Karpas-422 (cell line): Measurements from ENCODE around the gene TMEM239. TPM values are rescaled to one million over a fixed set of nuclear protein-coding genes. Genes with fewer than 3 reads are reported as not detected.
"Not testable (repeated sequence)": the region's sequence is repeated elsewhere in the genome, so short reads cannot be mapped to it uniquely, and the experiment has no call there.

ENCODE experiments used
- DNase-seq: peaks from one replicate; pipeline ENCODE4 v3.0.0-alpha.2; 2015
- H2AFZ ChIP-seq: fragments of 200-600 bp; sonication (generic); 2 replicates; pipeline ENCODE4 v1.6.1; 2014; ENCODE audit warnings: antibody characterized with exemption, low read length, mixed read lengths
- H3K27ac ChIP-seq: fragments of 200-600 bp; sonication (generic); 2 replicates; pipeline ENCODE4 v1.5.1; 2014; ENCODE audit warnings: mild to moderate bottlenecking, low read length, moderate library complexity
- H3K27me3 ChIP-seq: fragments of 200-600 bp; sonication (generic); 2 replicates; pipeline ENCODE4 v1.6.1; 2014; ENCODE audit warnings: low read length, mixed read lengths
- H3K36me3 ChIP-seq: fragments of 200-600 bp; sonication (generic); 2 replicates; pipeline ENCODE4 v1.6.1; 2014; ENCODE audit warnings: low read length, mixed read lengths; ENCODE audit not compliant: insufficient read depth
- H3K4me1 ChIP-seq: fragments of 200-600 bp; sonication (generic); 2 replicates; pipeline ENCODE4 v1.6.1; 2014; ENCODE audit warnings: mild to moderate bottlenecking, low read length, mixed read lengths
- H3K4me2 ChIP-seq: fragments of 200-600 bp; sonication (generic); 2 replicates; pipeline ENCODE4 v1.6.1; 2014; ENCODE audit warnings: low read length, low read depth, mild to moderate bottlenecking; ENCODE audit not compliant: poor library complexity, severe bottlenecking
- H3K4me3 ChIP-seq: fragments of 200-600 bp; sonication (generic); 2 replicates; pipeline ENCODE4 v1.5.1; 2014; ENCODE audit warnings: mild to moderate bottlenecking, antibody characterized with exemption, low read length, mixed read lengths
- H3K79me2 ChIP-seq: fragments of 200-600 bp; sonication (generic); 2 replicates; pipeline ENCODE4 v1.6.1; 2014; ENCODE audit warnings: mild to moderate bottlenecking, low read length, mixed read lengths
- H3K9ac ChIP-seq: fragments of 200-600 bp; sonication (generic); 2 replicates; pipeline ENCODE4 v1.6.0; 2014; ENCODE audit warnings: low read length
- H3K9me2 ChIP-seq: fragments of 200-600 bp; sonication (generic), shearing (Covaris generic); replicated peaks from 2 replicates; pipeline ENCODE4 v1.6.0; 2014; ENCODE audit warnings: mild to moderate bottlenecking, low read length, moderate library complexity; ENCODE audit not compliant: insufficient read depth
- H3K9me3 ChIP-seq: fragments of 300-700, 200-600 bp; sonication (generic); 2 replicates; pipeline ENCODE4 v1.6.1; 2014; ENCODE audit warnings: low read length, mixed read lengths
- H4K20me1 ChIP-seq: fragments of 200-600 bp; sonication (generic); 2 replicates; pipeline ENCODE4 v1.6.1; 2014; ENCODE audit warnings: mild to moderate bottlenecking, antibody characterized with exemption, low read length, low read depth; ENCODE audit not compliant: insufficient read depth
- total RNA-seq: library from RNA; depleted of rRNA; stranded (reverse); fragments of >200 nt; shearing (Covaris generic); gene quantifications from 2 replicates; pipeline ENCODE4 v1.2.3, GENCODE V29; 2014; ENCODE audit warnings: low replicate concordance

Gene TMEM239
- total RNA-seq, 1 experiment from 2014 or later, result not detected

DNA sequence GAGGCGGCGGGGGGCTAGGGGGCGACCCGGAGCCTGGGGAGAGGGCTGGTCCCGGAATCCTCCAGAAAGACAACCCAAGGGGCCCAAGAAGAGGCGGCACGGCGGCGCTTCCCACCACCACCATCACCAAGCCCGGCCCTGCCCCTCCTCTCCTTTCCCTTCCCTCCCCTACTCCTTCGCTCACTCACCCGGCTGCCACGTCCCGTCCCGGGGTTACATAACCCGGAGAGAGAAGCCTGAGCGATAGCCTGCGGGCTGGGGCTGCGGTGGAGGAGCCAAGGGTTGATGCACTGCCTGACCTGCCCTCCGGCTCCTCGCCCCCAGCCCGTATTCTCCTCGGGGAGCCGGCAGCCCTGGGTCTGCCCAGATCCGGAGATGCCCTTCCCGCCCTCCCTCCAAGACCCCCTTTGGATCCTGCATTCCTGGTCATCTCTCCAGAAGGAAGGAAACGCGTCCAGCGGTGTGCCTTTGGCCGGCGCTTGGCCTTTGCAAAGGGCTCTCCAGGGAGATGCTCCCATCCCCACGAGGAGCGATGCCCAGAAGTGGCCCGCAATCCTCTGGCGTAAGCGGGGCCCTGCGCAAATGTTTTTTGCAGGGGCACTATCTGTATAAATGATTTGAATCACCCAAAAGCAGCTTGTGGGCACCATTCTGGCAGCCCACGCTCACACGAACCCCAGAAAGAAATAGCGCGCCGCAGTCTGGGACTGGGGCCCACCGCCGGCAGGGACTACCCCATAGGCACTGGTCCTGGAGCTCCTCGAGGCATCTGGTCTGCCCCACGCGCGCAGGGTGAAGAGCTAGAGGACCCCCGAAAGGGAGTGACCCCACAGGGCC is 11.1 kb upstream of the TMEM239 start:
- Histone ChIP-seq H3K27me3 (no peaks in the 10 kb centered on the region), H3K9ac (no peak overlapping the region), H3K4me1 (no peaks in the 10 kb centered on the region), H3K9me2 (no peaks in the 10 kb centered on the region), H4K20me1 (no peaks in the 10 kb centered on the region), H3K9me3 (no peaks in the 10 kb centered on the region), H3K79me2 (no peaks in the 10 kb centered on the region), H3K36me3 (no peaks in the 10 kb centered on the region), H2AFZ (no peak overlapping the region), H3K4me3 (no peak overlapping the region), H3K4me2 (no peak overlapping the region), H3K27ac (no peak overlapping the region)
- no peak for DNase-seq

DNA sequence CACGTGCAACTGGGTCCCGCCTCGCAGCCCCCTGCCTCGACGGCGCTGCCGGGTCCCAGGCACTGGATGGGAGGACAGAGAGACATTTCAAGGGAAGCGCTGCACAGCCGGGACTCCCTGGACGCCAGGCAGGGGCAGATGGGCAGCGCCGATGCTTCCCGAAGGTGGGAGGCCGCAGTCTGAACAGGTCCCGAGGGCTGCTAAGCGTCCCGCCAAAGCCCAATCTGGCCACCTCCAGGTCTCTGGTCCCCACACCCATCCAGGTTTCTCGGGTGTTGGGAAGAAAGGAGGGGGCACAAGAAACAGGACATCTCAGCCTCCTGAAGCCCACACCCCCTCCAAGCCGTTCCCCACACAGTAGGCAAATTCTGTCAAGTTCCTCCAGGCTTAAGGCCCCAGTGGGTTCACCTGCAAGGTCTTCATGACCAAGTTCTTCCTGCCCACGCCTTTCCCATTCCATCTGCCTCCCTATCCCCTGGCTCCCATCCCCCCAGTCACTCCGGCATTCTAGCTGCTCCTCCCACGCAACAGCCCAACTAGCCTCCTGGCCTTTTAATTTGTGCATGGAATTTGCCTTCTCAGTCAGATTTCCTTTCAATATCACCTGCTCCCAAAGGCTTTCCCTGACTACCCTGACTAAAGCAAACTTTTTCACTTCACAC is 10.3 kb upstream of the TMEM239 start:
- Histone ChIP-seq H3K27ac (no peak overlapping the region), H3K4me1 (no peaks in the 10 kb centered on the region), H3K9ac (no peak overlapping the region), H3K36me3 (no peaks in the 10 kb centered on the region), H4K20me1 (no peaks in the 10 kb centered on the region), H3K79me2 (no peaks in the 10 kb centered on the region), H3K9me3 (no peaks in the 10 kb centered on the region), H3K9me2 (no peaks in the 10 kb centered on the region), H3K4me3 (no peak overlapping the region), H3K4me2 (no peak overlapping the region), H2AFZ (no peak overlapping the region), H3K27me3 (no peaks in the 10 kb centered on the region)
- DNase-seq, result no peak

DNA sequence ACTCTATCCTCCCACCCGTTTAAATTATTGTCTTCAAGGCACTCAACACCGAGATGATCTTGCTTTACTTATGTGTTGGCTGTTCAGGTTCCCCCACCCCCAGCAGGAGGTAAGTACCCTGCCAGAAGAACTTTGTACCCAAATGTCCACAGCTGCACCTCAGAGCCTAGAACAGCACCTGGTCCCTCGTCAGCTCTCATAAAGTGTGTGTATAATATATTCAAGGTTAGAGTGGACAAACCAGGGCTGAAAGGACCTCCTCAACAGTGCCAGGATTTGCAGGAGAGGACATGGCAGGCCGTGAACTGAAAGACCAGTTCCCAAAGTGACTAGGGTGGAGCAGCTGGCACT is 9.8 kb upstream of the TMEM239 start:
- Histone ChIP-seq H3K4me2 (no peak overlapping the region), H3K4me3 (no peak overlapping the region), H3K9ac (no peak overlapping the region), H3K27me3 (no peaks in the 10 kb centered on the region), H4K20me1 (no peaks in the 10 kb centered on the region), H3K4me1 (no peaks in the 10 kb centered on the region), H3K36me3 (no peaks in the 10 kb centered on the region), H3K9me2 (no peaks in the 10 kb centered on the region), H3K9me3 (no peaks in the 10 kb centered on the region), H3K27ac (no peak overlapping the region), H2AFZ (no peak overlapping the region), H3K79me2 (no peaks in the 10 kb centered on the region)
- DNase-seq, result no peak

DNA sequence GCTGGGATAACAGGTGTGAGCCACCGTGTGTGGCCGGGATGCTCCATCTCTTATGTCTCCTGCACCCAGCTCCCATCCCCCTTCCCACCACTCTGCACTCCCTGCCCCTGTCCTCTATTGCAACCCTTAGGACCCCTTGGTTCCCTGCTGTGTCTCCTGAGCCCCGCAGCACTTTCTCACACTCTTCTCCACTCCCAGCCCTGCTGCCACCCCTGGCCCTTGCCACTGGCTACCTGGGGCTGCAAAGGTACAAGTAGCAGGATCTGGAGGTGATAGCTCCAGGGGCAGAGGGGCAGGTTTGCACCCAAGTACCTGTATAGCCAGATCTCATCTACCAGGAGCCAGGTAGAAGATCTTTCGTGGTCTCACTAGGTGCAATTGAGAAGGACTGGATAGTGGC is 9.1 kb upstream of the TMEM239 start:
- Histone ChIP-seq H3K27ac (no peak overlapping the region), H3K79me2 (no peaks in the 10 kb centered on the region), H3K9me3 (no peaks in the 10 kb centered on the region), H3K4me1 (no peaks in the 10 kb centered on the region), H2AFZ (no peak overlapping the region), H4K20me1 (no peaks in the 10 kb centered on the region), H3K9ac (no peak overlapping the region), H3K36me3 (no peaks in the 10 kb centered on the region), H3K9me2 (no peaks in the 10 kb centered on the region), H3K27me3 (no peaks in the 10 kb centered on the region), H3K4me2 (no peak overlapping the region), H3K4me3 (no peak overlapping the region)
- DNase-seq, result no peak

DNA sequence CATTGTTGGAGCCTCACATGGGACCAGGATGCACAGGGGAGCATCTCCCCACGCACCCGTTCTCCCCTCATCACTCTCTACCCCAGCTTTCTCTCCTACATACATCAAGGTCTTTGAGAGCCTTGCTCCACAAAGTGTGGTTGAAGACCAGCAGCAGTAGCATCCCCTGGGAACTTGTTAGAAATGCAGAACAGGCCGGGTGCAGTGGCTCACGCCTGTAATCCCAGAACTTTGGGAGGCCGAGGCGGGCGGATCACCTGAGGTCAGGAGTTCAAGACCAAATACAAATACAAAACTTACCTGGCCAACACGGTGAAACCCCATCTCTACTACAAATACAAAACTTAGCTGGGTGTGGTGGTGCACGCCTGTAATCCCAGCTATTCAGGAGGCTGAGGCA is 8.2 kb upstream of the TMEM239 start:
- not testable (repeated sequence) for H4K20me1 ChIP-seq, H3K79me2 ChIP-seq, H3K9me2 ChIP-seq, H2AFZ ChIP-seq, H3K36me3 ChIP-seq, H3K9me3 ChIP-seq, H3K4me3 ChIP-seq, DNase-seq, H3K4me1 ChIP-seq, H3K27ac ChIP-seq, H3K4me2 ChIP-seq, H3K27me3 ChIP-seq, H3K9ac ChIP-seq

DNA sequence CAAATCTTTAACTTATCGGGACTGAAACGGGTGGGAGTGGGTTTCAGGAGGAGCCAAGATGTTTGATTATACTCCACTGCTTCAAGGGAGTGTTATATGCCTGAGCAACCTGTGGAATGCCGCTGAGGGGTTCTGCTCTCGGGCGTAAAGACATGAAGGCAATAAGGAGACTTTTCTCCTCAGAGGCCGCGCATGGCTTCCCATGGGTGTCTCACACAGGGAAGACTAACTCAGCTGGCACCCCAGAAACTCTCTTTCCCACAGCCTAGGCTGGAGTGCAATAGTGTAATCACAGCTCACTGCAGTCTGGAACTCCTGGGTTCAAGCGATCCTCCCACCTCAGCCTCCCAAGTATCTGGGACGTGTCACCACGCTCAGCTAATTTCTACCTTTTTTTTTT is 6.5 kb upstream of the TMEM239 start:
- Histone ChIP-seq H3K4me3 (no peak overlapping the region), H3K79me2 (no peaks in the 10 kb centered on the region), H3K27ac (no peak overlapping the region), H4K20me1 (no peaks in the 10 kb centered on the region), H3K4me1 (no peaks in the 10 kb centered on the region), H3K9ac (no peak overlapping the region), H3K9me2 (no peaks in the 10 kb centered on the region), H3K27me3 (no peaks in the 10 kb centered on the region), H3K9me3 (no peaks in the 10 kb centered on the region), H3K36me3 (no peaks in the 10 kb centered on the region), H2AFZ (no peak overlapping the region), H3K4me2 (no peak overlapping the region)
- DNase-seq, result no peak

DNA sequence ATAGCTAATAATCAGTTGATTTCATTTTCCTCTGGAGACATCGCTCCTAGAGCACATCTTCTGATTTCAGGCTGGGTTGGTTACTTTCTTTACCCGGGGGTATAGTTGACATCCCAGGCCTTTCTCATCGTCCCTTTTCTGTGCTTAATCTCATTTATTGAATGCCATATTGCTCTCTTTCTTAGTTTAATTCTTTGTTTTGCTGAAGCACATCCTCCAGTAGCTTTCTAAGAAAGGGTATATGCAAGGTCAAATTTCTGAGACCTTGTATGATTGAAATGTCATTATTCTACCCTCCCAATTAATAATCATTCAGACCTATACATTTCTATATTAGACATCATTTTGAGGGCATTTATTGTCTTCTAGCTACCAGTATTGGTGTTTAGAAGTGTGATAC is 4.0 kb upstream of the TMEM239 start:
- no peaks in the 10 kb centered on the region for H3K27me3 ChIP-seq
- H3K4me1 ChIP-seq, result no peaks in the 10 kb centered on the region
- H3K4me2 ChIP-seq, result no peak overlapping the region
- H3K9me2 ChIP-seq, result no peaks in the 10 kb centered on the region
- no peaks in the 10 kb centered on the region for H3K79me2 ChIP-seq
- no peaks in the 10 kb centered on the region for H3K36me3 ChIP-seq
- no peak overlapping the region for H3K4me3 ChIP-seq
- no peak overlapping the region for H3K27ac ChIP-seq
- H2AFZ ChIP-seq, result no peak overlapping the region
- no peak overlapping the region for H3K9ac ChIP-seq
- no peaks in the 10 kb centered on the region for H4K20me1 ChIP-seq
- no peak for DNase-seq
- H3K9me3 ChIP-seq, result no peaks in the 10 kb centered on the region

DNA sequence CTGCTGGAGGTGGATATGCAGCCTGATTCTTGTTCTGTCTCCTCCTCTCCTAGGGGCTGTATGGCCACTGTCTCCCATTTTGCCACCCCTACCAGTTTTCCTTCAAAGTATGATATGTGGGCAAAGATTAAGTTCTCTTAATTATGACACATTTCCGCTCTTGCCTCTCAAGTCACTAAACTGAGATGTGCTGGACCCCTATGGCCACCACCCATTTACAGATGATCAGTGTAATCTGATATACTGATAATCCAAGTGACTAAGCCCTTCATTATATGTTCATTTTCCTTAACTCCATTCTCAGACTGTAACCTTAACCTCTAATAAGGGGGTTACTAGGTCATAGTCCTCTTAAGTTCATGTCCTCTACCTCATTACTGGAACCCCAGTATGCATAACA is 2.1 kb upstream of the TMEM239 start:
- DNase-seq, result no peak
- H3K27ac ChIP-seq, result no peak overlapping the region
- no peak overlapping the region for H3K9ac ChIP-seq
- no peaks in the 10 kb centered on the region for H3K27me3 ChIP-seq
- no peaks in the 10 kb centered on the region for H3K9me2 ChIP-seq
- no peaks in the 10 kb centered on the region for H4K20me1 ChIP-seq
- no peak overlapping the region for H3K4me2 ChIP-seq
- H3K36me3 ChIP-seq, result no peaks in the 10 kb centered on the region
- H3K4me1 ChIP-seq, result no peaks in the 10 kb centered on the region
- no peaks in the 10 kb centered on the region for H3K79me2 ChIP-seq
- H3K4me3 ChIP-seq, result no peak overlapping the region
- no peak overlapping the region for H2AFZ ChIP-seq
- no peaks in the 10 kb centered on the region for H3K9me3 ChIP-seq
